Stimulated activated naive B cell treated with anti-CD40 and anti-IgM and Interleukin-4, amounts not matched to agents 10 μg/mL and 1 μg/mL and 100 μg/mL, for 72 hours (primary cell): ENCODE results near the gene GRM5.
"Not testable (repeated sequence)": the region's sequence is repeated elsewhere in the genome, so short reads cannot be mapped to it uniquely, and the experiment has no call there.

ENCODE experiments used
- ATAC-seq, 2 donors: fragments of 150-1000 bp; cut with Tn5 transposase; replicated peaks; 2 replicates each; pipeline ENCODE4 v1.10.0; 2021; ENCODE audit warnings: moderate library complexity in 1 of 2
- DNase-seq: peaks from one replicate; pipeline ENCODE4 v3.0.0; 2021
- H3K27ac Mint-ChIP-seq: one replicate; pipeline ENCODE4 v1.8.0; 2022; ENCODE audit warnings: mild to moderate bottlenecking, mixed read lengths
- H3K27me3 Mint-ChIP-seq, 2 donors: one replicate each; pipeline ENCODE4 v1.8.0; 2022; ENCODE audit warnings: mixed read lengths in 2 of 2
- H3K36me3 Mint-ChIP-seq, 2 donors: one replicate each; pipeline ENCODE4 v1.8.0; 2022; ENCODE audit warnings: mixed read lengths in 2 of 2, mild to moderate bottlenecking in 1 of 2
- H3K4me1 Mint-ChIP-seq, 2 donors: one replicate each; pipeline ENCODE4 v1.8.0; 2022; ENCODE audit warnings: mixed read lengths in 2 of 2, mild to moderate bottlenecking in 1 of 2
- H3K4me3 Mint-ChIP-seq, 2 donors: one replicate each; pipeline ENCODE4 v1.8.0; 2022; ENCODE audit warnings: mild to moderate bottlenecking in 2 of 2, mixed read lengths in 2 of 2, moderate library complexity in 1 of 2
- H3K9me3 Mint-ChIP-seq, 2 donors: one replicate each; pipeline ENCODE4 v1.8.0; 2022; ENCODE audit warnings: mixed read lengths in 2 of 2, mild to moderate bottlenecking in 1 of 2

The GRM5 gene

GRCh38 chr11:88555018-88555828 is 510.6 kb downstream of the GRM5 start:
- Mint-ChIP-seq H3K27me3 (peaks cover 6 to 11% of the 10 kb centered on the region in 2 donors), H3K4me1 (no peaks in the 10 kb centered on the region), H3K4me3 (no peak overlapping the region), H3K27ac (no peak overlapping the region), H3K36me3 (no peaks in the 10 kb centered on the region), H3K9me3 (no peaks in the 10 kb centered on the region)
- no peak for ATAC-seq
- no peak for DNase-seq

- H3K36me3 Mint-ChIP-seq, result no peaks in the 10 kb centered on the region
These were observed 512.6 kb downstream of the GRM5 start for GRCh38 chr11:88553204-88553603.

GRCh38 chr11:88552379-88553062 is 513.3 kb downstream of the GRM5 start:
- H3K36me3 Mint-ChIP-seq, result no peaks in the 10 kb centered on the region
- ATAC-seq (peak; percentile 82 to 83), DNase-seq (peak; percentile 6)
- no peak overlapping the region for H3K27ac Mint-ChIP-seq
- H3K4me1 Mint-ChIP-seq, result no peaks in the 10 kb centered on the region
- no peaks in the 10 kb centered on the region for H3K9me3 Mint-ChIP-seq
- H3K4me3 Mint-ChIP-seq, result no peak overlapping the region
- peaks cover 7 to 12% of the 10 kb centered on the region in 2 donors for H3K27me3 Mint-ChIP-seq

More at GRCh38 chr11:88553204-88553603, 512.6 kb downstream of the GRM5 start:
- peaks cover 7 to 12% of the 10 kb centered on the region in 2 donors for H3K27me3 Mint-ChIP-seq
- H3K27ac Mint-ChIP-seq, result no peak overlapping the region
- DNase-seq, result no peak
- no peak for ATAC-seq
- no peaks in the 10 kb centered on the region for H3K9me3 Mint-ChIP-seq
- no peak overlapping the region for H3K4me3 Mint-ChIP-seq
- H3K4me1 Mint-ChIP-seq, result no peaks in the 10 kb centered on the region

- ATAC-seq (peak; percentile 5 to 15), DNase-seq (no peak)
- Mint-ChIP-seq H3K27ac (no peak overlapping the region), H3K4me1 (peaks cover 0 to 2% of the 10 kb centered on the region in 2 donors), H3K36me3 (no peaks in the 10 kb centered on the region), H3K27me3 (peaks cover 4 to 5% of the 10 kb centered on the region in 2 donors), H3K4me3 (no peak overlapping the region), H3K9me3 (no peaks in the 10 kb centered on the region)
These were observed 521.0 kb downstream of the GRM5 start for GRCh38 chr11:88544656-88545280.

GRCh38 chr11:88543902-88544655 is 521.7 kb downstream of the GRM5 start:
- Mint-ChIP-seq H3K27ac (no peak overlapping the region), H3K36me3 (no peaks in the 10 kb centered on the region), H3K4me3 (no peak overlapping the region), H3K27me3 (peaks cover 4 to 5% of the 10 kb centered on the region in 2 donors), H3K4me1 (peaks cover 0 to 2% of the 10 kb centered on the region in 2 donors), H3K9me3 (no peaks in the 10 kb centered on the region)
- ATAC-seq (peak; percentile 97 to 99), DNase-seq (peak; percentile 61)

- H3K4me1 Mint-ChIP-seq, result peaks cover 0 to 2% of the 10 kb centered on the region in 2 donors
- no peak overlapping the region for H3K4me3 Mint-ChIP-seq
- ATAC-seq, result no peak
- no peak overlapping the region for H3K27ac Mint-ChIP-seq
- no peaks in the 10 kb centered on the region for H3K9me3 Mint-ChIP-seq
- peaks cover 0 to 4% of the 10 kb centered on the region in 2 donors for H3K27me3 Mint-ChIP-seq
- DNase-seq, result no peak
- no peaks in the 10 kb centered on the region for H3K36me3 Mint-ChIP-seq
These were observed 524.8 kb downstream of the GRM5 start for GRCh38 chr11:88541006-88541405.

- Mint-ChIP-seq H3K4me3 (no peak overlapping the region), H3K27ac (no peak overlapping the region), H3K9me3 (no peaks in the 10 kb centered on the region), H3K36me3 (no peaks in the 10 kb centered on the region), H3K4me1 (no peaks in the 10 kb centered on the region), H3K27me3 (no peaks in the 10 kb centered on the region)
- ATAC-seq, result no peak
- no peak for DNase-seq
These were observed 527.7 kb downstream of the GRM5 start for GRCh38 chr11:88538098-88538497.

- Mint-ChIP-seq H3K36me3 (no peaks in the 10 kb centered on the region), H3K4me1 (no peaks in the 10 kb centered on the region), H3K9me3 (no peaks in the 10 kb centered on the region), H3K27ac (no peak overlapping the region), H3K27me3 (no peaks in the 10 kb centered on the region), H3K4me3 (no peak overlapping the region)
- no peak for ATAC-seq
- no peak for DNase-seq
These were observed 528.2 kb downstream of the GRM5 start for GRCh38 chr11:88537613-88538012.

GRCh38 chr11:88536616-88537265 is 529.0 kb downstream of the GRM5 start:
- H3K4me1 Mint-ChIP-seq, result no peaks in the 10 kb centered on the region
- H3K9me3 Mint-ChIP-seq, result no peaks in the 10 kb centered on the region
- ATAC-seq (no peak), DNase-seq (no peak)
- no peaks in the 10 kb centered on the region for H3K27me3 Mint-ChIP-seq
- H3K4me3 Mint-ChIP-seq, result no peak overlapping the region
- H3K27ac Mint-ChIP-seq, result no peak overlapping the region
- no peaks in the 10 kb centered on the region for H3K36me3 Mint-ChIP-seq

GRCh38 chr11:88535916-88536547 is 529.8 kb downstream of the GRM5 start:
- Mint-ChIP-seq H3K27ac (no peak overlapping the region), H3K4me3 (no peak overlapping the region), H3K27me3 (no peaks in the 10 kb centered on the region), H3K9me3 (no peaks in the 10 kb centered on the region), H3K4me1 (no peaks in the 10 kb centered on the region), H3K36me3 (no peaks in the 10 kb centered on the region)
- ATAC-seq (no peak), DNase-seq (no peak)

- ATAC-seq, result no peak
- Mint-ChIP-seq H3K4me3 (no peak overlapping the region), H3K27me3 (no peaks in the 10 kb centered on the region), H3K4me1 (no peaks in the 10 kb centered on the region), H3K36me3 (no peaks in the 10 kb centered on the region), H3K9me3 (no peaks in the 10 kb centered on the region), H3K27ac (no peak overlapping the region)
- DNase-seq, result no peak
These were observed 530.5 kb downstream of the GRM5 start for GRCh38 chr11:88535266-88535665.

- H3K27me3 Mint-ChIP-seq, H3K4me3 Mint-ChIP-seq, H3K9me3 Mint-ChIP-seq, ATAC-seq, H3K4me1 Mint-ChIP-seq, H3K36me3 Mint-ChIP-seq, H3K27ac Mint-ChIP-seq, DNase-seq: not testable (repeated sequence)
These were observed 531.1 kb downstream of the GRM5 start for GRCh38 chr11:88534706-88535105.

GRCh38 chr11:88534185-88534584 is 531.6 kb downstream of the GRM5 start:
- DNase-seq (no peak), ATAC-seq (no peak)
- Mint-ChIP-seq H3K4me3 (no peak overlapping the region), H3K36me3 (no peaks in the 10 kb centered on the region), H3K27me3 (no peaks in the 10 kb centered on the region), H3K9me3 (no peaks in the 10 kb centered on the region), H3K27ac (no peak overlapping the region), H3K4me1 (no peaks in the 10 kb centered on the region)
